ENCODE data around the gene IFT20.

IFT20 gene

GRCh38 chr17:28326114-28326513, 9.2 kb downstream of the IFT20 start:
- no peak overlapping the region for H3K4me3 ChIP-seq (ENCODE audit: severe bottlenecking)
- peaks cover 70% of the 10 kb centered on the region for H3K36me3 ChIP-seq (ENCODE audit: low read depth)
- H3K4me1 ChIP-seq (ENCODE audit: insufficient read depth, poor library complexity, severe bottlenecking): no peaks in the 10 kb centered on the region
- no peaks in the 10 kb centered on the region for H3K27me3 ChIP-seq (ENCODE audit: insufficient read depth, poor library complexity, severe bottlenecking)
- no peak for ATAC-seq (ENCODE audit: low read depth)
- no peak for TF ChIP-seq CTCF (IDR thresholded peaks at IDR 0.05; ENCODE audit: poor library complexity, severe bottlenecking)
- no peaks in the 10 kb centered on the region for H3K9me3 ChIP-seq (ENCODE audit: severe bottlenecking)
- DNase-seq (ENCODE audit: low spot score): no peak
- H3K27ac ChIP-seq (ENCODE audit: poor library complexity, severe bottlenecking): no peak overlapping the region

DNA sequence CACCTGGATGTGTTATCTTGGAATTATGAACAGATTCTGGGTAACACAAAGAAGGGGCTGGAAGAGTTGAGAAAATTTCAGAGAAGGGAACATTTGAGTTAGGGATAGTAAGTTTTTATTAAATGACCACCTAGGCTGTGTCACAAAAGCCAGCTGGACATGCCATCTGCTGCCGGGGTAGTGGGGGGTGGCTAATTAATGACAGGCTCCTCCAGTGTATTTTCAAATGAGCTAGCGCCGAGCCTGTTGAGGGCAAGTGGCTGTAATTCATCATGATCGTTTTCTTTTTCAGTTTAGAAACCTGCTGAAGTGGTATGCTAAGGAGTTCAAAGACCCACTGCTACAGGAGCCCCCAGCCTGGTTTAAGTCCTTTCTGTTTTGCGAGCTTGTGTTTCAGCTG, 10.1 kb downstream of the IFT20 start:
- Histone ChIP-seq H3K27ac (ENCODE audit: poor library complexity, severe bottlenecking) (no peak overlapping the region), H3K36me3 (ENCODE audit: low read depth) (peaks cover 72% of the 10 kb centered on the region), H3K4me1 (ENCODE audit: insufficient read depth, poor library complexity, severe bottlenecking) (no peaks in the 10 kb centered on the region), H3K27me3 (ENCODE audit: insufficient read depth, poor library complexity, severe bottlenecking) (no peaks in the 10 kb centered on the region), H3K9me3 (ENCODE audit: severe bottlenecking) (no peaks in the 10 kb centered on the region), H3K4me3 (ENCODE audit: severe bottlenecking) (no peak overlapping the region)
- DNase-seq (ENCODE audit: low spot score) (no peak), ATAC-seq (ENCODE audit: low read depth) (no peak)
- TF ChIP-seq CTCF (IDR thresholded peaks at IDR 0.05; ENCODE audit: poor library complexity, severe bottlenecking): no peak

DNA sequence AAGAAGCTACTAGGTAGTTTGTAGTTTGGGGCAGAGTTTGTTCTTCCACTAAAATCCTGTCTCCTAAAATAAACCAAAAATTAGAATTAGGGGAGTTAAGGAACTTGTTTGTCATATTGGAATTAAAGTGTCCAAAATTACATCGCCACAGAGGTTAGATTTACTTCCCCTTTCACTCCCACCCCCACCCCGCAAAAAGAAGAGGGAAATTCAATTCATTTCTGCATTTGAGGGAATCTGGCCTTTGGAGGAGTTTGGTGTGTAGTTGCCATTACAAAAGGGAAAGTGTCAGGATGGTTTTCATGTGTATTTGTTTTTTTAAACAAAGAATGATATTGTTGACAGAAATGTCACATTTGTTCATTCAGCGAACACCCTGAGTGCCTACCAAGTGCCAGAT, 10.5 kb downstream of the IFT20 start:
- no peak for DNase-seq (ENCODE audit: low spot score)
- Histone ChIP-seq H3K9me3 (ENCODE audit: severe bottlenecking) (no peaks in the 10 kb centered on the region), H3K36me3 (ENCODE audit: low read depth) (peaks cover 72% of the 10 kb centered on the region), H3K27me3 (ENCODE audit: insufficient read depth, poor library complexity, severe bottlenecking) (no peaks in the 10 kb centered on the region), H3K27ac (ENCODE audit: poor library complexity, severe bottlenecking) (no peak overlapping the region), H3K4me3 (ENCODE audit: severe bottlenecking) (no peak overlapping the region), H3K4me1 (ENCODE audit: insufficient read depth, poor library complexity, severe bottlenecking) (no peaks in the 10 kb centered on the region)
- no peak for TF ChIP-seq CTCF (IDR thresholded peaks at IDR 0.05; ENCODE audit: poor library complexity, severe bottlenecking)
- no peak for ATAC-seq (ENCODE audit: low read depth)

DNA sequence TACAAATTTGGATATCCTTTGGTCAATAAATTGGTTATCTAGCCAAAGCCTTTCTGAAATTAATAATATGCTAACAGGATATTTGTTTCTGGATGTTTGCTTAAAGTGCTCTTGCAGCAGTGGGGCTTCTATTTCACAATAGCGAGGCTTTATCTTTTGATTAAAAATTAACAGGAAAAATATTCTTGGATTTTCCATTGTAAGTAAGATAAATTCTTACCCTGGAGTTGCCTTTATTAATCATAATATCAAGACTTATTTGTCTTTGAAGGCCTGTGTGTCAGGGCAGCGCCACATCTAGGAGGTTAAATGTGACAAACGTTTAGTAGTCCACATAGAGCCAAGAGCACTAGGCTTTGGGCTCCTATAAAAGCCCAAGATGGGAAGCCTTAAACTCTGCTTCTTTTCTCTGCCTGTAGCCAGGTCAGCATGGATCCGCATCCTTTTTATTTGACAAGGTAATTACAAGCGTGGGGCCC, 11.0 kb downstream of the IFT20 start:
- no peak for DNase-seq (ENCODE audit: low spot score)
- H3K9me3 ChIP-seq (ENCODE audit: severe bottlenecking): no peaks in the 10 kb centered on the region
- H3K27ac ChIP-seq (ENCODE audit: poor library complexity, severe bottlenecking): no peak overlapping the region

More for the DNA sequence above, 11.0 kb downstream of the IFT20 start:
- TF ChIP-seq CTCF (IDR thresholded peaks at IDR 0.05; ENCODE audit: poor library complexity, severe bottlenecking): no peak
- Histone ChIP-seq H3K4me3 (ENCODE audit: severe bottlenecking) (no peak overlapping the region), H3K4me1 (ENCODE audit: insufficient read depth, poor library complexity, severe bottlenecking) (no peaks in the 10 kb centered on the region), H3K36me3 (ENCODE audit: low read depth) (peaks cover 68% of the 10 kb centered on the region), H3K27me3 (ENCODE audit: insufficient read depth, poor library complexity, severe bottlenecking) (no peaks in the 10 kb centered on the region)
- ATAC-seq (ENCODE audit: low read depth): no peak
